Breast epithelium (tissue), 3 donors: ENCODE data around the gene PTPRG.

Source experiments
- CTCF ChIP-seq, 3 donors: fragments of 450-650 bp; IDR thresholded peaks; one replicate each; pipeline ENCODE4 v1.5.1; 2016 to 2017; ENCODE audit warnings: antibody characterized with exemption in 3 of 3, mild to moderate bottlenecking in 3 of 3, moderate library complexity in 3 of 3
- POLR2A ChIP-seq: fragments of 450-650 bp; IDR thresholded peaks from one replicate; pipeline ENCODE4 v1.6.1; 2016; ENCODE audit warnings: antibody characterized with exemption, mild to moderate bottlenecking, moderate library complexity
- POLR2AphosphoS5 ChIP-seq, 3 donors: sonication (generic); formaldehyde crosslinking; IDR thresholded peaks; one replicate each; pipeline ENCODE4 v1.6.1; 2017; ENCODE audit warnings: antibody characterized with exemption in 3 of 3

GRCh38 chr3:62164746-62165145, 603.4 kb downstream of the PTPRG start:
- no peak for TF ChIP-seq CTCF (IDR thresholded peaks at IDR 0.05)
- TF ChIP-seq POLR2AphosphoS5 (IDR thresholded peaks at IDR 0.05), result no peak
- no peak for TF ChIP-seq POLR2A
